ENCODE results near the gene ARHGAP29.

DNA sequence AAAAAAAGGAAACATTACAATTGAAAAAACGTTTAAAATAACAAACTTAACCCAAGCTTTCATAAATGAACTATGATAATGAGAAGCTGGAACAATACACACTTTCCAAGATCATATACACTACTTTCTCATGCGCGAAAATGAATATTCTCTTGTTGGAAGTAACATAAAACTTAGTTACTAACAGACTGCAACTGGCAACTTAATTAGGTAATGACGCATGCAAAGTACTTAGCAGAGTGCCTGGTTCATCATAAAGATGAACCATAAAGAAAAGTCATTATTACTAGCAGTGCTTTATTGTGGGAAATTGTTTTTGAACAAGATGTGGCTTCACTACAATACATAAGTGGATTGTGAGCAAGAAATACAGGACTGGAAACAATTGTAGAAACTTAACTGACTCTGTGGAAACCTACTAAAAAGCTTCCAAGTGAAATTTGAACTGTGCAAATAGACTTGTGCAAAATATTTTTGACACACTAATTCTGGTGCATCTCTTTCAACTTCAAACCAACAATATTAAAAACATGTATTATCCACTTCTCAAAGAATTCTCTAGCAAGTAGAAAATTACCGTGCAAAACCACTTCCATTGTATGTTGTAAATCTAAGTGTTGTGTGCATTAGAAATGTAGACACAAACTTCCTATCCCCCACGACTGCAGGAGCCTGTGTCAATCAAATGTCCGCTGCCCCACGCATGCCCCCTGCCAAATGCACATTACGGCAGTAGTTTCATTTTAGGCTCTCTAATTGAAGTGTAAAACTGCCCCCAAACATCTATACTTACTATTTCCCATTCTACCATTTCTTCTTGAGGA is 2.0 kb downstream of the ARHGAP29 start:
- no peak for TF ChIP-seq EZH2 (IDR thresholded peaks at IDR 0.05; ENCODE audit: insufficient read depth, low read length)
- TF ChIP-seq, protein P1, sequence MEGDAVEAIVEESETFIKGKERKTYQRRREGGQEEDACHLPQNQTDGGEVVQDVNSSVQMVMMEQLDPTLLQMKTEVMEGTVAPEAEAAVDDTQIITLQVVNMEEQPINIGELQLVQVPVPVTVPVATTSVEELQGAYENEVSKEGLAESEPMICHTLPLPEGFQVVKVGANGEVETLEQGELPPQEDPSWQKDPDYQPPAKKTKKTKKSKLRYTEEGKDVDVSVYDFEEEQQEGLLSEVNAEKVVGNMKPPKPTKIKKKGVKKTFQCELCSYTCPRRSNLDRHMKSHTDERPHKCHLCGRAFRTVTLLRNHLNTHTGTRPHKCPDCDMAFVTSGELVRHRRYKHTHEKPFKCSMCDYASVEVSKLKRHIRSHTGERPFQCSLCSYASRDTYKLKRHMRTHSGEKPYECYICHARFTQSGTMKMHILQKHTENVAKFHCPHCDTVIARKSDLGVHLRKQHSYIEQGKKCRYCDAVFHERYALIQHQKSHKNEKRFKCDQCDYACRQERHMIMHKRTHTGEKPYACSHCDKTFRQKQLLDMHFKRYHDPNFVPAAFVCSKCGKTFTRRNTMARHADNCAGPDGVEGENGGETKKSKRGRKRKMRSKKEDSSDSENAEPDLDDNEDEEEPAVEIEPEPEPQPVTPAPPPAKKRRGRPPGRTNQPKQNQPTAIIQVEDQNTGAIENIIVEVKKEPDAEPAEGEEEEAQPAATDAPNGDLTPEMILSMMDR (IDR thresholded peaks at IDR 0.05; ENCODE audit: insufficient read depth, low read depth, low read length): no peak

All from astrocyte (in vitro differentiated cells and primary cell).